NCI-H510A (cell line): ENCODE measurements around the gene CRB2.
A peak's percentile ranks its signal among the peaks of the same experiment; 100 is the strongest.

Source experiments
- DNase-seq: peaks from one replicate; lab custom pipeline; 2025; lab: John Stamatoyannopoulos, UW

CRB2 gene

GRCh38 chr9:123364241-123364824, 8.3 kb downstream of the CRB2 start:
- DNase-seq: no peak

- DNase-seq: no peak
Observed at GRCh38 chr9:123365287-123365880, 9.4 kb downstream of the CRB2 start.

GRCh38 chr9:123365881-123366528, 10.0 kb downstream of the CRB2 start:
- no peak for DNase-seq

- DNase-seq: no peak
Observed at GRCh38 chr9:123368023-123368422, 12.0 kb downstream of the CRB2 start.

GRCh38 chr9:123368536-123369153, 12.6 kb downstream of the CRB2 start:
- no peak for DNase-seq

GRCh38 chr9:123369296-123369695, 13.3 kb downstream of the CRB2 start:
- DNase-seq: no peak

GRCh38 chr9:123370108-123370507, 14.1 kb downstream of the CRB2 start:
- DNase-seq: no peak

GRCh38 chr9:123370526-123371227, 14.7 kb downstream of the CRB2 start:
- no peak for DNase-seq

GRCh38 chr9:123371228-123371584, 15.2 kb downstream of the CRB2 start:
- DNase-seq: no peak

- no peak for DNase-seq
Observed at GRCh38 chr9:123371805-123372590, 16.0 kb downstream of the CRB2 start.

GRCh38 chr9:123372766-123373446, 16.9 kb downstream of the CRB2 start:
- no peak for DNase-seq

GRCh38 chr9:123373447-123373923, 17.5 kb downstream of the CRB2 start:
- no peak for DNase-seq

- peak; percentile 28 for DNase-seq
Observed at GRCh38 chr9:123373946-123374345, 17.9 kb downstream of the CRB2 start.

GRCh38 chr9:123375469-123376132, 19.6 kb downstream of the CRB2 start:
- DNase-seq: peak; percentile 45

GRCh38 chr9:123376218-123377071, 20.4 kb downstream of the CRB2 start:
- no peak for DNase-seq

GRCh38 chr9:123377211-123377971, 21.4 kb downstream of the CRB2 start:
- DNase-seq: no peak

- no peak for DNase-seq
Observed at GRCh38 chr9:123378025-123378424, 22.0 kb downstream of the CRB2 start.

GRCh38 chr9:123378956-123379660, 23.1 kb downstream of the CRB2 start:
- no peak for DNase-seq
